Parathyroid adenoma (tissue), 2 donors: ENCODE data around the gene CLSTN2.

Source experiments
- H2AFZ ChIP-seq: fragments of 300-600 bp; sonication (generic); one replicate; pipeline ENCODE4 v1.7.0; 2017; ENCODE audit warnings: antibody characterized with exemption, mild to moderate bottlenecking
- H3K27ac ChIP-seq: fragments of 300-600 bp; sonication (generic); one replicate; pipeline ENCODE4 v1.7.0; 2017
- H3K27me3 ChIP-seq: fragments of 300-600 bp; sonication (generic); one replicate; pipeline ENCODE4 v1.7.0; 2017; ENCODE audit warnings: low read length; ENCODE audit not compliant: control insufficient read depth, insufficient read depth
- H3K36me3 ChIP-seq: fragments of 300-600 bp; sonication (generic); one replicate; pipeline ENCODE4 v1.7.0; 2017; ENCODE audit warnings: low read length; ENCODE audit not compliant: control insufficient read depth, insufficient read depth
- H3K4me1 ChIP-seq: fragments of 300-600 bp; sonication (generic); one replicate; pipeline ENCODE4 v1.7.0; 2017; ENCODE audit warnings: control low read depth
- H3K4me2 ChIP-seq: fragments of 300-600 bp; sonication (generic); one replicate; pipeline ENCODE4 v1.7.0; 2017; ENCODE audit warnings: low read length
- H3K4me3 ChIP-seq: fragments of 300-600 bp; sonication (generic); one replicate; pipeline ENCODE4 v1.7.0; 2017; ENCODE audit warnings: low read depth, low read length
- H3K79me2 ChIP-seq: fragments of 300-600 bp; sonication (generic); one replicate; pipeline ENCODE4 v1.7.0; 2017; ENCODE audit warnings: control low read depth
- H3K9ac ChIP-seq: fragments of 300-600 bp; sonication (generic); one replicate; pipeline ENCODE4 v1.7.0; 2017; ENCODE audit warnings: mild to moderate bottlenecking
- H3K9me3 ChIP-seq: fragments of 300-600 bp; sonication (generic); one replicate; pipeline ENCODE4 v1.7.0; 2017; ENCODE audit warnings: low read length; ENCODE audit not compliant: control insufficient read depth
- CTCF ChIP-seq: fragments of 300-600 bp; sonication (generic); IDR thresholded peaks from one replicate; pipeline ENCODE4 v1.7.0; 2017; ENCODE audit warnings: antibody characterized with exemption, mild to moderate bottlenecking
- donor health status: primary hyperparathyroidism.

Gene CLSTN2

GRCh38 chr3:140152851-140153639 is 218.1 kb downstream of the CLSTN2 start:
- H3K4me2 ChIP-seq, result no peak overlapping the region
- TF ChIP-seq CTCF, result no peak
- no peak overlapping the region for H2AFZ ChIP-seq

GRCh38 chr3:140153736-140154135 is 218.8 kb downstream of the CLSTN2 start:
- no peak for TF ChIP-seq CTCF
- H3K27me3 ChIP-seq, result no peaks in the 10 kb centered on the region

More at GRCh38 chr3:140152851-140153639, 218.1 kb downstream of the CLSTN2 start:
- no peak overlapping the region for H3K27ac ChIP-seq
- no peak overlapping the region for H3K9ac ChIP-seq
- no peaks in the 10 kb centered on the region for H3K9me3 ChIP-seq
- no peak overlapping the region for H3K4me3 ChIP-seq
- no peaks in the 10 kb centered on the region for H3K36me3 ChIP-seq
- no peaks in the 10 kb centered on the region for H3K27me3 ChIP-seq
- H3K4me1 ChIP-seq, result no peaks in the 10 kb centered on the region
- no peaks in the 10 kb centered on the region for H3K79me2 ChIP-seq

GRCh38 chr3:140157161-140157560 is 222.2 kb downstream of the CLSTN2 start:
- Histone ChIP-seq H2AFZ (no peak overlapping the region), H3K4me1 (no peaks in the 10 kb centered on the region), H3K27ac (no peak overlapping the region), H3K27me3 (no peaks in the 10 kb centered on the region), H3K79me2 (no peaks in the 10 kb centered on the region), H3K36me3 (no peaks in the 10 kb centered on the region), H3K4me3 (no peak overlapping the region), H3K9ac (no peak overlapping the region), H3K4me2 (no peak overlapping the region), H3K9me3 (no peaks in the 10 kb centered on the region)
- no peak for TF ChIP-seq CTCF

More at GRCh38 chr3:140153736-140154135, 218.8 kb downstream of the CLSTN2 start:
- Histone ChIP-seq H3K9ac (no peak overlapping the region), H3K4me2 (no peak overlapping the region), H3K36me3 (no peaks in the 10 kb centered on the region), H2AFZ (no peak overlapping the region), H3K9me3 (no peaks in the 10 kb centered on the region), H3K4me3 (no peak overlapping the region), H3K27ac (no peak overlapping the region), H3K4me1 (no peaks in the 10 kb centered on the region), H3K79me2 (no peaks in the 10 kb centered on the region)

- no peaks in the 10 kb centered on the region for H3K4me1 ChIP-seq
- no peak overlapping the region for H3K4me3 ChIP-seq
- no peak overlapping the region for H3K9ac ChIP-seq
- no peaks in the 10 kb centered on the region for H3K27me3 ChIP-seq
- H2AFZ ChIP-seq, result no peak overlapping the region
- H3K36me3 ChIP-seq, result no peaks in the 10 kb centered on the region
- H3K4me2 ChIP-seq, result no peak overlapping the region
- no peaks in the 10 kb centered on the region for H3K79me2 ChIP-seq
- no peaks in the 10 kb centered on the region for H3K9me3 ChIP-seq
- TF ChIP-seq CTCF, result no peak
- no peak overlapping the region for H3K27ac ChIP-seq
Measured at GRCh38 chr3:140159646-140160045, 224.7 kb downstream of the CLSTN2 start.

- H3K27ac ChIP-seq, result no peak overlapping the region
- no peak overlapping the region for H2AFZ ChIP-seq
- no peaks in the 10 kb centered on the region for H3K4me1 ChIP-seq
- no peak for TF ChIP-seq CTCF
- H3K4me2 ChIP-seq, result no peak overlapping the region
- H3K9me3 ChIP-seq, result no peaks in the 10 kb centered on the region
- no peaks in the 10 kb centered on the region for H3K79me2 ChIP-seq
- no peaks in the 10 kb centered on the region for H3K27me3 ChIP-seq
- H3K9ac ChIP-seq, result no peak overlapping the region
- H3K36me3 ChIP-seq, result no peaks in the 10 kb centered on the region
- no peak overlapping the region for H3K4me3 ChIP-seq
Measured at GRCh38 chr3:140160553-140160952, 225.6 kb downstream of the CLSTN2 start.
